H9 (cell line): ENCODE measurements around the gene VAV1. TPM values are rescaled to one million over a fixed set of nuclear protein-coding genes. Genes with fewer than 3 reads are reported as not detected.
"Not testable (repeated sequence)": the region's sequence is repeated elsewhere in the genome, so short reads cannot be mapped to it uniquely, and the experiment has no call there.

ENCODE experiments used
- DNase-seq: peaks from one replicate; pipeline ENCODE4 v3.0.0-alpha.2; 2017
- H2AFZ ChIP-seq: one replicate; pipeline ENCODE4 v1.6.1; 2013; ENCODE audit warnings: mild to moderate bottlenecking, low read length, control low read depth, moderate library complexity
- H2AK5ac ChIP-seq: 2 replicates; pipeline ENCODE4 v1.6.1; 2013; ENCODE audit warnings: low read length, control low read depth, mixed read lengths; ENCODE audit not compliant: insufficient read length
- H2BK120ac ChIP-seq: one replicate; pipeline ENCODE4 v1.6.1; 2013; ENCODE audit warnings: low read depth, mild to moderate bottlenecking, low read length, control low read depth, inconsistent platforms; ENCODE audit not compliant: poor library complexity, severe bottlenecking
- H2BK12ac ChIP-seq: 2 replicates; pipeline ENCODE4 v1.6.1; 2013; ENCODE audit warnings: low read length, control low read depth, mixed read lengths, low read depth; ENCODE audit not compliant: insufficient read length
- H2BK15ac ChIP-seq: 2 replicates; pipeline ENCODE4 v1.6.1; 2013; ENCODE audit warnings: low read depth, low read length, control low read depth
- H2BK20ac ChIP-seq: one replicate; pipeline ENCODE4 v1.6.1; 2013; ENCODE audit warnings: low read depth, mild to moderate bottlenecking, low read length, control low read depth, inconsistent platforms; ENCODE audit not compliant: poor library complexity, severe bottlenecking
- H2BK5ac ChIP-seq: 2 replicates; pipeline ENCODE4 v1.6.1; 2013; ENCODE audit warnings: low read length, control low read depth, mixed read lengths; ENCODE audit not compliant: insufficient read length
- H3K14ac ChIP-seq: 2 replicates; pipeline ENCODE4 v1.6.1; 2013; ENCODE audit warnings: low read length, control low read depth; ENCODE audit not compliant: insufficient read depth
- H3K18ac ChIP-seq: 2 replicates; pipeline ENCODE4 v1.6.1; 2013; ENCODE audit warnings: low read depth, mild to moderate bottlenecking, mixed read lengths, low read length, control low read depth; ENCODE audit not compliant: insufficient read length
- H3K23ac ChIP-seq: 2 replicates; pipeline ENCODE4 v1.6.1; 2013; ENCODE audit warnings: low read length, control low read depth, mixed read lengths, low read depth; ENCODE audit not compliant: insufficient read length
- H3K23me2 ChIP-seq: 2 replicates; pipeline ENCODE4 v1.6.1; 2013; ENCODE audit warnings: low read depth, mild to moderate bottlenecking, mixed read lengths, low read length, control low read depth; ENCODE audit not compliant: insufficient read length, poor library complexity, severe bottlenecking
- H3K27ac ChIP-seq: 2 replicates; pipeline ENCODE4 v1.5.1; 2013; ENCODE audit warnings: low read length, control low read depth, mixed read lengths, low read depth; ENCODE audit not compliant: insufficient read length
- H3K27me3 ChIP-seq: 2 replicates; pipeline ENCODE4 v1.6.1; 2013; ENCODE audit warnings: low read length, control low read depth, inconsistent platforms; ENCODE audit not compliant: insufficient read depth
- H3K4ac ChIP-seq: 2 replicates; pipeline ENCODE4 v1.6.1; 2013; ENCODE audit warnings: low read depth, mild to moderate bottlenecking, control low read depth, inconsistent platforms, low read length, moderate library complexity
- H3K4me1 ChIP-seq: 2 replicates; pipeline ENCODE4 v1.6.1; 2013; ENCODE audit warnings: low read length, control low read depth, inconsistent platforms; ENCODE audit not compliant: insufficient read depth
- H3K4me2 ChIP-seq: 2 replicates; pipeline ENCODE4 v1.6.1; 2013; ENCODE audit warnings: low read length, control low read depth, mixed read lengths; ENCODE audit not compliant: insufficient read length, insufficient read depth
- H3K56ac ChIP-seq: 2 replicates; pipeline ENCODE4 v1.6.1; 2013; ENCODE audit warnings: low read depth, mild to moderate bottlenecking, mixed read lengths, low read length, control low read depth; ENCODE audit not compliant: insufficient read length
- H3K79me1 ChIP-seq: 2 replicates; pipeline ENCODE4 v1.6.1; 2013; ENCODE audit warnings: low read depth, mild to moderate bottlenecking, moderate library complexity, low read length, control low read depth, inconsistent platforms; ENCODE audit not compliant: insufficient read depth, poor library complexity, severe bottlenecking
- H3K79me2 ChIP-seq: 2 replicates; pipeline ENCODE4 v1.6.1; 2013; ENCODE audit warnings: low read length, control low read depth, inconsistent platforms; ENCODE audit not compliant: insufficient read depth
- H3K9ac ChIP-seq: 2 replicates; pipeline ENCODE4 v1.6.1; 2013; ENCODE audit warnings: low read length, control low read depth, mixed read lengths; ENCODE audit not compliant: insufficient read length; ENCODE audit errors: extremely low read depth
- H3K9me3 ChIP-seq: one replicate; pipeline ENCODE4 v1.6.1; 2013; ENCODE audit warnings: low read depth, low read length, inconsistent platforms; ENCODE audit not compliant: control insufficient read depth
- H3T11ph ChIP-seq: one replicate; pipeline ENCODE4 v1.6.1; 2013; ENCODE audit warnings: mild to moderate bottlenecking, low read length, control low read depth, inconsistent platforms
- H4K20me1 ChIP-seq: one replicate; pipeline ENCODE4 v1.6.1; 2013; ENCODE audit not compliant: control insufficient read depth, insufficient read length, insufficient read depth
- H4K5ac ChIP-seq: 2 replicates; pipeline ENCODE4 v1.6.1; 2013; ENCODE audit warnings: low read depth, mild to moderate bottlenecking, mixed read lengths, low read length, control low read depth; ENCODE audit not compliant: insufficient read length
- H4K8ac ChIP-seq: replicated peaks from 2 replicates; pipeline ENCODE4 v1.6.1; 2013; ENCODE audit warnings: low read length, control low read depth, mixed read lengths, low read depth; ENCODE audit not compliant: insufficient read length
- H4K91ac ChIP-seq: 2 replicates; pipeline ENCODE4 v1.6.1; 2013; ENCODE audit warnings: low read depth, mild to moderate bottlenecking, moderate library complexity, mixed read lengths, low read length, control low read depth; ENCODE audit not compliant: insufficient read length
- H3K27ac Mint-ChIP-seq, 3 experiments: 2 replicates in 2 of 3; 3 replicates in 1 of 3; pipeline ENCODE4 v1.8.0; 2020 to 2021; ENCODE audit warnings: mixed read lengths in 3 of 3, mild to moderate bottlenecking in 1 of 3, moderate library complexity in 1 of 3
- H3K27me3 Mint-ChIP-seq: 2 replicates; pipeline ENCODE4 v1.8.0; 2021; ENCODE audit warnings: low read depth, mild to moderate bottlenecking, moderate library complexity, mixed read lengths
- H3K36me3 Mint-ChIP-seq, 3 experiments: 2 replicates in 2 of 3; 3 replicates in 1 of 3; pipeline ENCODE4 v1.8.0; 2020 to 2021; ENCODE audit warnings: low read depth in 3 of 3, mixed read lengths in 3 of 3; ENCODE audit not compliant: insufficient read depth in 1 of 3
- H3K4me1 Mint-ChIP-seq, 2 experiments: 2 replicates each; pipeline ENCODE4 v1.8.0; 2020; ENCODE audit warnings: mixed read lengths in 2 of 2
- H3K4me3 Mint-ChIP-seq, 2 experiments: 2 replicates in 1 of 2; 3 replicates in 1 of 2; pipeline ENCODE4 v1.8.0; 2020 to 2021; ENCODE audit warnings: mild to moderate bottlenecking in 2 of 2, mixed read lengths in 2 of 2, moderate library complexity in 1 of 2
- H3K9me3 Mint-ChIP-seq, 2 experiments: 2 replicates in 1 of 2; 3 replicates in 1 of 2; pipeline ENCODE4 v1.8.0; 2020; ENCODE audit warnings: mild to moderate bottlenecking in 2 of 2, mixed read lengths in 2 of 2, moderate library complexity in 1 of 2
- WGBS: extraction: QIAGEN DNeasy Blood & Tissue Kit; methylation state at CpG from one replicate; pipeline ENCODE4 v1.1.7; 2013; ENCODE audit warnings: missing lambda C conversion rate, low lambda C conversion rate, mixed read lengths; ENCODE audit not compliant: insufficient read length; ENCODE audit errors: extremely low coverage; 5-methylcytosine and 5-hydroxymethylcytosine counted together
- total RNA-seq: library from RNA; stranded (reverse); gene quantifications from 2 replicates; pipeline ENCODE4 v1.2.1, GENCODE V29; 2021

Gene VAV1
- total RNA-seq, 1 experiment from 2014 or later, result 0.90 TPM

GRCh38 chr19:6831084-6831483, 58.6 kb downstream of the VAV1 start:
- H4K5ac ChIP-seq, H4K20me1 ChIP-seq, H3K79me1 ChIP-seq, H3K14ac ChIP-seq, H2BK120ac ChIP-seq, H3K4ac ChIP-seq, H2BK20ac ChIP-seq, DNase-seq, H4K91ac ChIP-seq, H3K23ac ChIP-seq, H3K79me2 ChIP-seq, H3K27ac ChIP-seq, H3K36me3 Mint-ChIP-seq, H3K27ac Mint-ChIP-seq, H2AK5ac ChIP-seq, H2BK15ac ChIP-seq, H3K9ac ChIP-seq, H3K4me1 ChIP-seq, H3K18ac ChIP-seq, H3K9me3 ChIP-seq, H3K23me2 ChIP-seq, H3K56ac ChIP-seq, H2BK12ac ChIP-seq, H2AFZ ChIP-seq, H2BK5ac ChIP-seq, H3K4me2 ChIP-seq, H3K27me3 ChIP-seq, H4K8ac ChIP-seq, H3K4me3 Mint-ChIP-seq, H3T11ph ChIP-seq, H3K4me1 Mint-ChIP-seq: not testable (repeated sequence)
- Mint-ChIP-seq H3K27me3 (peaks cover 13% of the 10 kb centered on the region), H3K9me3 (peaks cover 7 to 76% of the 10 kb centered on the region in 2 experiments; a peak in 4 of 5 replicates)
- no CpG with 5 or more reads among the region's 9 CpGs for WGBS
